D721Med (cell line): Measurements from ENCODE around the gene SPATS2.
A peak's percentile ranks its signal among the peaks of the same experiment; 100 is the strongest.

Experiments
- DNase-seq: peaks from one replicate; pipeline ENCODE4 v3.0.0; 2011; ENCODE audit warnings: low spot score; ENCODE audit not compliant: insufficient read length
- FAIRE-seq: peaks from 2 replicates; lab custom pipeline; 2011; peaks lifted over from hg19 to GRCh38; lab: Jason Lieb, UNC
- TF ChIP-seq, protein P1 (sequence below): IDR thresholded peaks from 2 replicates; pipeline ENCODE4 v1.5.1; 2012; ENCODE audit warnings: mild to moderate bottlenecking, control low read depth; ENCODE audit not compliant: insufficient read depth; ENCODE audit errors: missing control alignments

SPATS2 gene

DNA sequence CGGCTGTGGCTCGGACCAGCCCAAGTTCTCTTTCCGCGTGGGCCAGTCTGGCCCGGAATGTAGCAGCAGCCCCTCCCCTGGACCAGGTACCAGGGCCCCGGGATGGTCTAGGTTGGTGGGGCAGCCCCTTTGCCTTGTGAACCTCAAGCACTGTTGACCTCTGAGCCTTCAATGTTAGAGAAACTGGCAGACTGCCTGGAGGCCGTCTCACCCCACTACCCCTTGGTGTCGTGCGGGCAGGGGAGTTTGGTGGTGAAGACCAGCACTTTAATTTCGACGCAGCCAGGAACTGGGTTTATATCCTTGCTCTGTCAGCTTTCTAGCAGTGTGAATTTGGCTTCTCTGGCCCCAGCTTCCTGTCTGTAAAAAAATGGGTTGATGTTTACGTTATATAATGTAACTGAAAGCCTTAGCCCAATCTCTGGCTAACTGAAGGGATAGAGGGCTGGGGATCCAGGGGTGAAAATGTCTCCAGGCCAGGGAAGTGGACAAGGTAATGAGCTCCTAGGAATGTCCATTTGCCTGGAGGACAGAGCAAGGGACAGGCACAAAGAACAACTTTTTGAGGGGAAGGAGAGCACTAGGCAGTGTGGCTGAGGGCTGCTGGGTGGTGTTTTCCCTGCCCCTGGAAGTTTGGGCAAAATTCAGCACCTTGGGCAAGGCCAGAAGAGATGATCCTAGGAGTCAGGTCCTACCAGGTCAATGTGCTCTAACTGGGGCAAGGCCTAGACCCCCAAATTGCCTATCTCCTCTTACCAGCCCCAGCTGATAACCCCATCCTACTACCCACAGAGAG lies 189.3 kb downstream of the SPATS2 start:
- no peak for DNase-seq
- TF ChIP-seq, protein P1, sequence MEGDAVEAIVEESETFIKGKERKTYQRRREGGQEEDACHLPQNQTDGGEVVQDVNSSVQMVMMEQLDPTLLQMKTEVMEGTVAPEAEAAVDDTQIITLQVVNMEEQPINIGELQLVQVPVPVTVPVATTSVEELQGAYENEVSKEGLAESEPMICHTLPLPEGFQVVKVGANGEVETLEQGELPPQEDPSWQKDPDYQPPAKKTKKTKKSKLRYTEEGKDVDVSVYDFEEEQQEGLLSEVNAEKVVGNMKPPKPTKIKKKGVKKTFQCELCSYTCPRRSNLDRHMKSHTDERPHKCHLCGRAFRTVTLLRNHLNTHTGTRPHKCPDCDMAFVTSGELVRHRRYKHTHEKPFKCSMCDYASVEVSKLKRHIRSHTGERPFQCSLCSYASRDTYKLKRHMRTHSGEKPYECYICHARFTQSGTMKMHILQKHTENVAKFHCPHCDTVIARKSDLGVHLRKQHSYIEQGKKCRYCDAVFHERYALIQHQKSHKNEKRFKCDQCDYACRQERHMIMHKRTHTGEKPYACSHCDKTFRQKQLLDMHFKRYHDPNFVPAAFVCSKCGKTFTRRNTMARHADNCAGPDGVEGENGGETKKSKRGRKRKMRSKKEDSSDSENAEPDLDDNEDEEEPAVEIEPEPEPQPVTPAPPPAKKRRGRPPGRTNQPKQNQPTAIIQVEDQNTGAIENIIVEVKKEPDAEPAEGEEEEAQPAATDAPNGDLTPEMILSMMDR = no peak
- no peak for FAIRE-seq

DNA sequence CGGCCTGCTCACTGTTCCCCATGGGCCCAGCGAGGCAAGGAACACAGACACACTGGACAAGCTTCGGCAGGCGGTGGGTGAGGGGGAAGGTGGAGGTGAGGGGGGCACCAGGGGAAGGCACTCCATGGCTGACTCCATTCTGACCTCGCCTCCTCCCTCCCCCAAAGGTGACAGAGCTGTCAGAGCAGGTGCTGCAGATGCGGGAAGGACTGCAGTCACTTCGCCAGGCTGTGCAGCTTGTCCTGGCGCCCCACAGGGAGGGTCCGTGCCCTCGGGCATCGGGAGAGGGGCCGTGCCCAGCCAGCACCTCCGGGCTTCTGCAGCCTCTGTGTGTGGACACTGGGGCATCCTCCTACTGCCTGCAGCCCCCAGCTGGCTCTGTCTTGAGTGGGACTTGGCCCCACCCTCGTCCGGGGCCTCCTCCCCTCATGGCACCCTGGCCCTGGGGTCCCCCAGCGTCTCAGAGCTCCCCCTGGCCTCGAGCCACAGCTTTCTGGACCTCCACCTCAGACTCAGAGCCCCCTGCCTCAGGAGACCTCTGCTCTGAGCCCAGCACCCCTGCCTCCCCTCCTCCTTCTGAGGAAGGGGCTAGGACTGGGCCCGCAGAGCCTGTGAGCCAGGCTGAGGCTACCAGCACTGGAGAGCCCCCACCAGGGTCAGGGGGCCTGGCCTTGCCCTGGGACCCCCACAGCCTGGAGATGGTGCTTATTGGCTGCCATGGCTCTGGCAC lies 190.1 kb downstream of the SPATS2 start:
- TF ChIP-seq, protein P1 = no peak
- DNase-seq (no peak), FAIRE-seq (no peak)

DNA sequence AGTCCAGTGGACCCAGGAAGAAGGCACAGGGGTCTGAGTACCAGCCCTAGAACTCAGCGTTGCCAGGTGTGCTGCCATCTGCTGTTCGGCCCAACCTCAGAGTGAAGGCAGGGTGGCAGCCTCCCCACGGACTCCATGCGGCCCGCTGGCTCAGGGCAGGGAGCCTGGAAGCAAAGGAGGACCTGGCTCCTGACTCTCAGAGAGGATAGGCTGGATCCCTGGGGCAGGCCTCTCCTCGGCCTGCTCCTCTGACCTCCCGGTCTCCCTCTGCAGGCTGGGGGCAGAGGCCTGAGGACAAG lies 190.6 kb downstream of the SPATS2 start:
- TF ChIP-seq, protein P1 = peak; percentile 12
- DNase-seq (no peak), FAIRE-seq (no peak)

DNA sequence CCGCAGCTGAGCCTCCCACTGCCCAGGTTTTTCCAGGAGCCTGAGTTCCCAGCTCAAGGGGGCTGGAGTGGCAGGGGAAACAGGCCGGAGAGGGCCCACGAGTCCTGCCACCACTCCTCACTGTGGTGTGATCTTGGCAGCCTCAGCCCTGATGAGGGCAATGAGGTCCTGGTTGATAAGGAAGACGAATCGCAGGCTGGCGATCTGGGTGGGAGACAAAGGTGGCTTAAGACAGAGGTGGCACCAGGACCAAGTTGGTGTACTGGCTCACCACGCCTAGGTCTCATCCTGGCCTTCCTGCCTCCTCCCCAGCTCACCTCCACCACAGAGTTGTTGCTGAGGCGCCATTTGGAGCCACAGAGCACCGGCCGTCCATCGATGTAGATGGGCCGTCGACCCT lies 191.3 kb downstream of the SPATS2 start:
- TF ChIP-seq, protein P1 = no peak
- no peak for FAIRE-seq

DNA sequence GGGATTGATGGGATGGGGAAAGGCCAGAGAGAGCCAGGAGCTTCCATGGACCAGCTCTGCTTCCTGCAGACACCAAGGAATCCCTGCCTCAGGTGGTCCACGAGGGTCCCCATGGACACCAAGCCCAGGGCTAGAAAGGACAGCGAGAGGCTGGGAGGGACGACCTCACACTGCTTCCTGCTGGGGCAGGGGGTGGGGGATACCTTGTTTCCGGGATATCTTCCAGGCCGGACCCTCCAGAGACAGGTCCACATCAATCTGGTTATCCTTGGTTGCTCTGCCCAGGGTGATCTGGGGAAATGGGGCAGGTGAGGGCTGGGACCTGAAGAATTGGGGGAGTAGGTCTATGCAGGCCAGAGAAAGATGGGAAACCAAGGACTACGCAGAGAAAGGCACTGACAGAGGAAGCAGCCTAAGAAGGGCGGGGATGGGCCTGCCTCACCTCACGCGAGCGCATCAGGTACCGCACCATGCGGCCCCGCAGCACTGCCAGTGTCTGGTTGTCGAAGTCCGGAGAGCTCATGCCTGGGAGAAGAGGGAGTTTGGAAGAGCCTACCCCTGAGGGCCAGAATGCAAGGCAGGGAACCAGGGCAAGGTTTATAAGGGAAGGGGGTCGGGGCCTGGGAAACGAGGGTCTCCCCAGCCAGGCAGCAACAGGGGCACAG lies 191.9 kb downstream of the SPATS2 start:
- FAIRE-seq (no peak), DNase-seq (no peak)
- TF ChIP-seq, protein P1 = no peak

More for the DNA sequence above, 191.3 kb downstream of the SPATS2 start:
- no peak for DNase-seq

DNA sequence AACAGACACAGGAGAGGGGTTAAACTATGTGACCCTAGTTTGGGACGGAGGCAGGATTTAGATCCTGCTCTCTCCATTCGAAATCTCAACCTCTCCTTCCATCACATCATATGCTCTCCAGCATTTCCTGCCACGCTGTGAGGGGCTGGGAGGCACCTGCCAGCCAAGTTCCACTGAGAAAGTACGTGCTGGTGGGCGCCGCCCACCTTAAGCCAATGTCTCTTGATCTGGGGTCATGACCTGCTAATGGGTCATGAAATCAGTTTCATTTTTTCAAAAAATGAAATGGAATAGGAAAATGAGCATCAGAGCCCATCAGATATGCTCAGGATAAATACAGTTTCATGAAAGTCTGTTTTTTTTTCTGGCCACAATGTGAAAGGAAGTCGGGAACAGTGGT lies 193.4 kb downstream of the SPATS2 start:
- DNase-seq = no peak
- FAIRE-seq = no peak
- TF ChIP-seq, protein P1 = no peak

DNA sequence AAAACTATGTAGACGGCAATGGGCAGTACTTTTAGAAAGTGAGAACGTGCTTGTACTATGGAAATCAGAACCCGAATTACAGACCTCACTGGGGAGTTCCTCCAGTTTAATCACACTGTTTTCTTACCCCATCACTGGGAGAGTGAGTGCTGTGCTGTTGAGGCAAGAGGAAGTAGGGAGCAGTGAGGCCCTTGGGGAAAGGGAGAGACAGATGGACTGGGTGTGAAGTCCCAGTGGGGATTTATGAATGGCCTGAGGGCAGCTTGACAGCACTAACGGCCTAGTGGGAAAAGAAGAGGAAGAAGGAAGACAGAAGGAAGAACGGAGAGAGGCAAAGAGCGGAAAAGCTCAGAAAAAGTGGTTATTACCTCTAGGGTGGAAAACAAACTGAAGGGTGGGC lies 195.0 kb downstream of the SPATS2 start:
- DNase-seq (no peak), FAIRE-seq (no peak)
- TF ChIP-seq, protein P1 = no peak
